Fibroblast of lung (primary cell): ENCODE data around the gene CD46. TPM values are rescaled to one million over a fixed set of nuclear protein-coding genes. Genes with fewer than 3 reads are reported as not detected.

ENCODE experiments used
- DNase-seq, 2 donors: peaks; one replicate each; pipeline versions ENCODE4 v3.0.0 to v3.0.0-alpha.2; 2010; ENCODE audit warnings: low read depth in 2 of 2
- H2AFZ ChIP-seq: 2 replicates; pipeline ENCODE4 v1.5.1; 2012; ENCODE audit warnings: low read length, control low read depth, inconsistent platforms
- H3K27ac ChIP-seq: 2 replicates; pipeline ENCODE4 v1.5.1; 2011; ENCODE audit warnings: low read length, control low read depth; ENCODE audit not compliant: insufficient read depth
- H3K27me3 ChIP-seq: 2 replicates; pipeline ENCODE4 v1.5.1; 2011; ENCODE audit warnings: mild to moderate bottlenecking, low read length; ENCODE audit not compliant: control insufficient read depth, insufficient read depth
- H3K36me3 ChIP-seq: 2 replicates; pipeline ENCODE4 v1.5.1; 2011; ENCODE audit warnings: low read length; ENCODE audit not compliant: control insufficient read depth, insufficient read depth
- H3K4me1 ChIP-seq: 2 replicates; pipeline ENCODE4 v1.5.1; 2011; ENCODE audit warnings: low read length; ENCODE audit not compliant: control insufficient read depth, insufficient read depth; ENCODE audit errors: extremely low read depth
- H3K4me2 ChIP-seq: 2 replicates; pipeline ENCODE4 v1.5.1; 2011; ENCODE audit warnings: low read length, control low read depth; ENCODE audit not compliant: insufficient read depth; ENCODE audit errors: extremely low read depth
- H3K4me3 ChIP-seq, 4 experiments: fragments of 200-600 bp in 1 of 4; sonication (generic) in 1 of 4; replicated peaks in 1 of 4; 2 replicates each; pipeline ENCODE4 v1.5.1; 2011 to 2016; ENCODE audit warnings: low read length in 4 of 4, low read depth in 3 of 4, mild to moderate bottlenecking in 3 of 4, control low read depth in 2 of 4, inconsistent platforms in 1 of 4, mixed read lengths in 1 of 4; ENCODE audit not compliant: insufficient read depth in 1 of 4; ENCODE audit errors: control extremely low read depth in 1 of 4
- H3K79me2 ChIP-seq: 2 replicates; pipeline ENCODE4 v1.5.1; 2012; ENCODE audit warnings: mild to moderate bottlenecking, low read length, inconsistent platforms; ENCODE audit not compliant: control insufficient read depth, insufficient read depth
- H3K9ac ChIP-seq: 2 replicates; pipeline ENCODE4 v1.5.1; 2011; ENCODE audit warnings: mild to moderate bottlenecking, low read length, control low read depth; ENCODE audit not compliant: insufficient read depth
- H3K9me3 ChIP-seq: 2 replicates; pipeline ENCODE4 v1.5.1; 2012; ENCODE audit warnings: low read depth, low read length; ENCODE audit not compliant: control insufficient read depth, insufficient read depth
- H4K20me1 ChIP-seq: 2 replicates; pipeline ENCODE4 v1.5.1; 2011; ENCODE audit warnings: low read length; ENCODE audit not compliant: control insufficient read depth, insufficient read depth; ENCODE audit errors: extremely low read depth
- CTCF ChIP-seq, 2 donors: IDR thresholded peaks in 1 of 2; conservative IDR thresholded peaks in 1 of 2; 1 replicate in 1 of 2; 2 replicates in 1 of 2; pipeline ENCODE4 v1.5.1; 2011 to 2012; ENCODE audit warnings: low read length in 2 of 2, control low read depth in 1 of 2, inconsistent platforms in 1 of 2, low read depth in 1 of 2, mild to moderate bottlenecking in 1 of 2
- EZH2 ChIP-seq: IDR thresholded peaks from 2 replicates; pipeline ENCODE4 v1.5.1; 2012; ENCODE audit warnings: low read length, control low read depth, mild to moderate bottlenecking; ENCODE audit errors: missing control alignments
- polyA plus RNA-seq, 2 donors: library from polyadenylated mRNA; depleted of rRNA in 1 of 2; stranded (reverse) in 1 of 2; unstranded in 1 of 2; fragments of >200 nt; gene quantifications; 2 replicates each; pipeline ENCODE4 v1.2.1, GENCODE V29; 2011 to 2012; ENCODE audit warnings: missing spikeins in 1 of 2
- total RNA-seq: library from RNA; depleted of rRNA; stranded (reverse); fragments of >200 nt; gene quantifications from 2 replicates; pipeline ENCODE4 v1.2.1, GENCODE V29; 2014

Gene CD46
- total and polyA plus RNA-seq, 2 donors (not counting 1 experiment from before 2014, with no cell fraction given): 198 to 294 TPM

- no peak overlapping the region for H3K4me3 ChIP-seq
- H2AFZ ChIP-seq: no peak overlapping the region
- H3K79me2 ChIP-seq: no peaks in the 10 kb centered on the region
- no peak for DNase-seq
- H3K27ac ChIP-seq: no peak overlapping the region
- H3K27me3 ChIP-seq: no peaks in the 10 kb centered on the region
- H3K36me3 ChIP-seq: peaks cover 17% of the 10 kb centered on the region
- TF ChIP-seq EZH2: no peak
- no peak for TF ChIP-seq CTCF (conservative IDR thresholded peaks at IDR 0.05 in 1 of 2, IDR thresholded peaks at IDR 0.05 in 1 of 2; ENCODE audit: low read depth in 1 of 2, low read length in 2 of 2)
- peaks cover 29% of the 10 kb centered on the region for H3K4me1 ChIP-seq
- H4K20me1 ChIP-seq: no peaks in the 10 kb centered on the region
- H3K9me3 ChIP-seq: no peaks in the 10 kb centered on the region
- no peak overlapping the region for H3K4me2 ChIP-seq
- H3K9ac ChIP-seq: no peak overlapping the region
Measured at GRCh38 chr1:207803678-207804077, 51.8 kb downstream of the CD46 start.

- Histone ChIP-seq H3K4me2 (no peak overlapping the region), H3K27me3 (no peaks in the 10 kb centered on the region), H3K79me2 (no peaks in the 10 kb centered on the region), H3K9me3 (no peaks in the 10 kb centered on the region), H3K27ac (peak overlapping the region; percentile 95), H3K4me1 (peaks cover 29% of the 10 kb centered on the region), H4K20me1 (no peaks in the 10 kb centered on the region), H3K9ac (no peak overlapping the region), H3K4me3 (no peak overlapping the region), H3K36me3 (peaks cover 20% of the 10 kb centered on the region), H2AFZ (no peak overlapping the region)
- no peak for TF ChIP-seq EZH2
- no peak for TF ChIP-seq CTCF (conservative IDR thresholded peaks at IDR 0.05 in 1 of 2, IDR thresholded peaks at IDR 0.05 in 1 of 2; ENCODE audit: low read depth in 1 of 2, low read length in 2 of 2)
- DNase-seq: no peak
Measured at GRCh38 chr1:207804721-207805468, 53.0 kb downstream of the CD46 start.

GRCh38 chr1:207805841-207806421, 54.1 kb downstream of the CD46 start:
- Histone ChIP-seq H3K27me3 (no peaks in the 10 kb centered on the region), H3K9me3 (no peaks in the 10 kb centered on the region), H3K4me2 (peak overlapping the region; percentile 71), H3K4me1 (peaks cover 32% of the 10 kb centered on the region), H3K4me3 (no peak overlapping the region), H3K9ac (no peak overlapping the region), H3K79me2 (no peaks in the 10 kb centered on the region), H4K20me1 (no peaks in the 10 kb centered on the region), H3K36me3 (peaks cover 20% of the 10 kb centered on the region), H2AFZ (peak overlapping the region; percentile 14), H3K27ac (peak overlapping the region; percentile 95)
- peak; percentile 96 for DNase-seq
- no peak for TF ChIP-seq CTCF (conservative IDR thresholded peaks at IDR 0.05 in 1 of 2, IDR thresholded peaks at IDR 0.05 in 1 of 2; ENCODE audit: low read depth in 1 of 2, low read length in 2 of 2)
- no peak for TF ChIP-seq EZH2
